ENCODE data around the gene ANXA5. TPM values are rescaled to one million over a fixed set of nuclear protein-coding genes. Genes with fewer than 3 reads are reported as not detected.

Gene ANXA5
- total and polyA plus RNA-seq, 12 donors = 90.8 to 285 (median 115) TPM

GRCh38 chr4:121653986-121654385 is 42.8 kb downstream of the ANXA5 start:
- Histone ChIP-seq H3K27ac (no peak overlapping the region), H3K4me1 (peaks cover 0 to 9% (median 0%) of the 10 kb centered on the region in 9 donors), H3K27me3 (no peaks in the 10 kb centered on the region), H3K36me3 (no peaks in the 10 kb centered on the region), H3K9me3 (no peaks in the 10 kb centered on the region), H3K4me3 (no peak overlapping the region)
- ATAC-seq (no peak), DNase-seq (no peak)
- no peak for TF ChIP-seq CTCF (IDR thresholded peaks at IDR 0.05)
- WGBS, 2 donors = 85 to 89% methylated on average over 6 of the region's 6 CpGs
- intact Hi-C loops (cut with DNase I) = loop anchor here in 9 of 10 donors (2.0 to 10.0 kb wide), 12 partner anchors 57 to 459 kb away; no protein-coding TSS in a partner anchor

- no peak overlapping the region for H3K27ac ChIP-seq
- no peaks in the 10 kb centered on the region for H3K27me3 ChIP-seq
- no peaks in the 10 kb centered on the region for H3K9me3 ChIP-seq
- ATAC-seq = no peak
- intact Hi-C loops (cut with DNase I) = loop anchor here in 7 of 10 donors (5.0 to 10.0 kb wide), 9 partner anchors 56 to 458 kb away; no protein-coding TSS in a partner anchor
- H3K4me3 ChIP-seq = no peak overlapping the region
- peaks cover 0 to 9% (median 0%) of the 10 kb centered on the region in 9 donors for H3K4me1 ChIP-seq
- 98 to 100% methylated on average over 1 of the region's 1 CpG for WGBS, 2 donors
- no peak for DNase-seq
- TF ChIP-seq CTCF (IDR thresholded peaks at IDR 0.05) = no peak
- no peaks in the 10 kb centered on the region for H3K36me3 ChIP-seq
Measured at GRCh38 chr4:121653214-121653613, 43.6 kb downstream of the ANXA5 start.

- H3K27ac ChIP-seq = no peak overlapping the region
- no peak for TF ChIP-seq CTCF (IDR thresholded peaks at IDR 0.05)
- intact Hi-C loops (cut with DNase I) = loop anchor here in 7 of 10 donors (5.0 to 10.0 kb wide), 9 partner anchors 54 to 457 kb away; no protein-coding TSS in a partner anchor
- 47 to 49% methylated on average over 5 of the region's 5 CpGs for WGBS, 2 donors
- DNase-seq (no peak), ATAC-seq (no peak)
- no peak overlapping the region for H3K4me3 ChIP-seq
- no peaks in the 10 kb centered on the region for H3K9me3 ChIP-seq
- H3K27me3 ChIP-seq = no peaks in the 10 kb centered on the region
- H3K4me1 ChIP-seq = peaks cover 0 to 9% (median 0%) of the 10 kb centered on the region in 9 donors
- no peaks in the 10 kb centered on the region for H3K36me3 ChIP-seq
Measured at GRCh38 chr4:121651597-121651996, 45.2 kb downstream of the ANXA5 start.

- 88 to 92% methylated on average over 2 of the region's 2 CpGs for WGBS, 2 donors
- H3K9me3 ChIP-seq = no peaks in the 10 kb centered on the region
Measured at GRCh38 chr4:121650741-121651140, 46.0 kb downstream of the ANXA5 start.

More at GRCh38 chr4:121650741-121651140, 46.0 kb downstream of the ANXA5 start:
- Histone ChIP-seq H3K4me3 (no peak overlapping the region), H3K4me1 (peaks cover 0 to 8% (median 0%) of the 10 kb centered on the region in 9 donors), H3K27me3 (no peaks in the 10 kb centered on the region), H3K27ac (no peak overlapping the region), H3K36me3 (no peaks in the 10 kb centered on the region)
- no peak for TF ChIP-seq CTCF (IDR thresholded peaks at IDR 0.05)
- DNase-seq (no peak), ATAC-seq (no peak)
- intact Hi-C loops (cut with DNase I) = loop anchor here in 7 of 10 donors (5.0 to 10.0 kb wide), 9 partner anchors 53 to 456 kb away; no protein-coding TSS in a partner anchor

Data from heart right ventricle (tissue), 16 donors.